Tibial nerve (tissue), 4 donors: ENCODE measurements around the gene SMIM28. TPM values are rescaled to one million over a fixed set of nuclear protein-coding genes. Genes with fewer than 3 reads are reported as not detected.
A peak's percentile ranks its signal among the peaks of the same experiment; 100 is the strongest.

ENCODE experiments used
- DNase-seq, 2 donors: peaks; one replicate each; pipeline ENCODE4 v3.0.0-alpha.2; 2019; ENCODE audit warnings: low spot score in 2 of 2
- H3K27ac ChIP-seq, 4 donors: fragments of 200-600 bp; sonication (generic) in 3 of 4; one replicate each; pipeline ENCODE4 v1.5.1; 2017 to 2019; ENCODE audit warnings: mild to moderate bottlenecking in 1 of 4
- H3K27me3 ChIP-seq, 2 donors: fragments of 200-600 bp; sonication (generic) in 1 of 2; one replicate each; pipeline versions ENCODE4 v1.5.1 to v1.6.0; 2017 to 2019
- H3K36me3 ChIP-seq, 3 donors: fragments of 200-600 bp; sonication (generic); one replicate each; pipeline ENCODE4 v1.5.1; 2018 to 2019
- H3K4me1 ChIP-seq, 4 donors: fragments of 200-600 bp; sonication (generic) in 3 of 4; one replicate each; pipeline ENCODE4 v1.5.1; 2017 to 2019
- H3K4me3 ChIP-seq, 4 donors: fragments of 200-600 bp; sonication (generic) in 3 of 4; one replicate each; pipeline ENCODE4 v1.5.1; 2017 to 2019; ENCODE audit warnings: mild to moderate bottlenecking in 1 of 4, moderate library complexity in 1 of 4
- H3K9me3 ChIP-seq, 4 donors: fragments of 200-600 bp; sonication (generic) in 3 of 4; one replicate each; pipeline ENCODE4 v1.5.1; 2017 to 2019
- CTCF ChIP-seq, 5 experiments: fragments of 200-600 bp in 3 of 5; fragments of 450-650 bp in 2 of 5; sonication (generic) in 3 of 5; IDR thresholded peaks; one replicate each; pipeline ENCODE4 v1.5.1; 2016 to 2019; ENCODE audit warnings: antibody characterized with exemption in 5 of 5, mild to moderate bottlenecking in 3 of 5, moderate library complexity in 2 of 5
- EP300 ChIP-seq, 2 donors: sonication (generic); formaldehyde crosslinking; IDR thresholded peaks; one replicate each; pipeline ENCODE4 v1.6.1; 2017; ENCODE audit warnings: antibody characterized with exemption in 2 of 2, mild to moderate bottlenecking in 1 of 2
- POLR2A ChIP-seq, 2 donors: fragments of 450-650 bp; IDR thresholded peaks; one replicate each; pipeline ENCODE4 v1.6.1; 2017; ENCODE audit warnings: antibody characterized with exemption in 2 of 2, mild to moderate bottlenecking in 2 of 2, moderate library complexity in 2 of 2
- WGBS, 2 donors: methylation state at CpG; one replicate each; pipeline ENCODE4 v1.1.5; 2018; 5-methylcytosine and 5-hydroxymethylcytosine counted together
- total RNA-seq, 4 donors: library from RNA; depleted of rRNA; stranded (reverse); fragments of >200 nt; gene quantifications; one replicate each; pipeline ENCODE4 v1.1.0, GENCODE V29; 2016

SMIM28 gene
- total RNA-seq, 4 donors from 2014 or later: not detected

DNA sequence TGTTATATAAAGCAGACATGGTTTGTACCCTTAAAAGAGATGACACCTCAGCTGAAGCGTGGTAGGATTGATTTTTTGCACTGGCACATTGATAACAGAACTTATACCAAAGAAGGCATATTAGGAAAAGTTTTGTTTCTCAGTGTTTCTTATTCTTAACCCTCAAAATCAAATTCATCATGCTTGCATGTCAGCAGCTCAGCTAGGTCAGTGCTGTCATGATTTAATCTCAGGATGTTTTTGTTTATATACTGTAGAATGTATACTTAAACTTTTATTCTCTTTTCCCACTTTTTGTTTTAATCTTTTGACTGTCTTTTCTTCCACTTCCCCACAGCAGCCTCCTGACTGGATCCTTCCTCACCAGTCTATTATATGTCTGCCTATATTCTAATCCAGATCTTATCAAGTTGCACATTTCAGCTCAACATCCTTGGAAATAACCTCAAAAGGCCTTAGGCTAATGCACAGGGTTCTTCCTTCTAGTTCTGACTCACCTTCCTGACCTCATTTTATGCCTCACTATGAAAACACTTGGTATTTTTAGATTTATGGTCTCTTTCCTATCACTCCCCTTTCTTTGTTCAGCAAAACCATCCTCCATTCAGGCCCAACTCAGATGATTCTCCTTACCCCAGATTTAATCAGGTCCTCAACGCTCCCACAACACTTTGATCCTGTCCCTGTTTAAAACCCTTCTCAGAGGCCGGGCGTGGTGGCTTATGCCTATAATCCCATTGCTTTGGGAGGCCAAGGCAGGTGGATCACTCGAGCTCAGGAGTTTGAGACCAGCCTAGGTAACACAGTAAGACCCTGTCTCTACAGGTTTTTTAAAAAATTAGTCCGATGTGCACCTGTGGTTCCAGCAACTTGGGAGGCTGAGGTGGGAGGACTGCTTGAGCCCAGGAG, 33.5 kb downstream of the SMIM28 start:
- WGBS, 2 donors: 88 to 93% methylated on average over 6 of the region's 6 CpGs
- H3K27me3 ChIP-seq: no peaks in the 10 kb centered on the region
- TF ChIP-seq POLR2A (IDR thresholded peaks at IDR 0.05) (no peak), EP300 (IDR thresholded peaks at IDR 0.05) (no peak), CTCF (IDR thresholded peaks at IDR 0.05) (no peak)
- peaks cover 0 to 16% (median 3%) of the 10 kb centered on the region in 4 donors for H3K4me1 ChIP-seq
- peak overlapping the region in 2 of 4 donors; percentile 44 to 68 for H3K27ac ChIP-seq
- peaks cover 0 to 98% (median 16%) of the 10 kb centered on the region in 3 donors for H3K36me3 ChIP-seq
- DNase-seq: no peak
- H3K4me3 ChIP-seq: no peak overlapping the region
- H3K9me3 ChIP-seq: no peaks in the 10 kb centered on the region

DNA sequence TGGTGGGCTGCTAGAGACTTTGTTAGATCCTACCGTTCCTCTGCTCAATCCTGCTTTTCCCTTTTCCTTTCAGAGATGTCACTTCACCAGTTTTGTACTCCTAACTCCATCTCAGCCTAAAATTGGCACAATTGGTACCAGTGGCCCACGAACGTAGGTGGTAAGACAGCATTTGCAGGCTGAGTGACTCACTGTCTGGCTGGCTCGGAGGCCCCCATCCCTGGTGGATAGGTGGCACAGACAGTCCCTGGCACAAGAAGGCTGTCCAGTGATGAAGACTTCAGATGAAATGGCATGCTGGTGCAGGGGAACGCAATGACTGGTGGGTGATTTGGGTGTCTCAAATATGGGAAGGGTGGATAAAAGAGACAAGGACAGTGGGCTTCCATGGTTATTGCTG, 37.4 kb downstream of the SMIM28 start:
- H3K36me3 ChIP-seq: peaks cover 0 to 97% (median 0%) of the 10 kb centered on the region in 3 donors

DNA sequence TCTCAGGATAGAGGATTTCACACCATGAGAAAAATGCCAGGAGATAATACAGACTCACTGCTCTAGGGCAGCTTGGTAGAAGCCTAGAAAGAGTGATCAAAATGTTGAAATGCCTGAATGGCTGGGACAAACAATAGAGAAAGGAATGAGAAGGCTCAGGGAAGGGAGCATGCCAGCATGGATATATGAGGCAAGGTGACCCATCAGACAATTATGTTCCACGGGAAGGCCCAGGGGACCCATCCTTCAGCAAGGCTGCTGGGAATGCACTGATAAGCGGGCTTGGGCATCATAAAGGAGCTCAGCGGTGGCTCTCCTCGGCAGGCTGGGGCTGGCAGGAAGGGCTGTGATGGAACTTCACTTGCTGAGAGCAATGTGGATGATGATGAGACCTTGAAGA, 38.5 kb downstream of the SMIM28 start:
- WGBS, 2 donors: 87 to 88% methylated on average over 4 of the region's 4 CpGs
- no peak for TF ChIP-seq POLR2A (IDR thresholded peaks at IDR 0.05)
- TF ChIP-seq EP300 (IDR thresholded peaks at IDR 0.05): no peak
- no peak for TF ChIP-seq CTCF (IDR thresholded peaks at IDR 0.05)
- Histone ChIP-seq H3K27me3 (no peaks in the 10 kb centered on the region), H3K4me3 (no peak overlapping the region), H3K9me3 (peaks cover 0 to 8% (median 0%) of the 10 kb centered on the region in 4 donors), H3K27ac (no peak overlapping the region), H3K36me3 (peaks cover 0 to 88% (median 0%) of the 10 kb centered on the region in 3 donors), H3K4me1 (peaks cover 0 to 1% (median 0%) of the 10 kb centered on the region in 4 donors)
- no peak for DNase-seq

More for the DNA sequence above, 37.4 kb downstream of the SMIM28 start:
- peaks cover 0 to 12% (median under 1%) of the 10 kb centered on the region in 4 donors for H3K4me1 ChIP-seq
- DNase-seq: no peak
- peaks cover 0 to 8% (median 0%) of the 10 kb centered on the region in 4 donors for H3K9me3 ChIP-seq
- WGBS, 2 donors: 90 to 94% methylated on average over 5 of the region's 5 CpGs
- no peak overlapping the region for H3K27ac ChIP-seq
- H3K27me3 ChIP-seq: no peaks in the 10 kb centered on the region
- TF ChIP-seq POLR2A (IDR thresholded peaks at IDR 0.05): no peak
- TF ChIP-seq EP300 (IDR thresholded peaks at IDR 0.05): no peak
- no peak for TF ChIP-seq CTCF (IDR thresholded peaks at IDR 0.05)
- no peak overlapping the region for H3K4me3 ChIP-seq

DNA sequence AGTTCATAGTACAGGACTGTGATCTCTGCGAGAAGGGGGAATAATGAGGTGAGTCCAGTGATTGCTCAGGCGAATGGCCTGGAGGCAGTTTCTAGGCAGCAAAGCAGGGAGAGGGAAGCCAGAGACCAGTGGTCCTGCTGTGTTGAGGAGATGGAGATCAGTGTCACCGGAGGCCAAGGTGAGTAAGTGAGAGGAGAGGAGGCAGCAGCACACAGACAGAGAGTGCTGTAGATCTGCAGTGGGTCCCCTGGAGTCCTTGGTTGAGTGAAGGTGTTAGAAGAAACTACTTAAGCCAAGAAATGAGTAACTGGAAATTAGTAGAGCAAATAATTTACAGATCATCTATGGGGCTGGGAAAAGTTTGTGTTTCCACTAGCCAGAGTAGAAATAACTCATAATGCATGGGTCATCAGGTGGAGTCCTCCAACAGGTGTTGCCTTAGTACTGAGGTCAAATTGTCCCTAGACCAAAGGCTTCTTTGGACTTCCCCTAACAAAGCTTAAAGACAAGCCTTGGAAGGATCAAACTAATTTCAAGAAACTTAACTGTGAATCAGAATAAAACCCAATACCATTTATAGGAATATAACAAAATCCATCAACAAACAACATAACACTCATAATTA, 39.9 kb downstream of the SMIM28 start:
- peaks cover 0 to 8% (median 0%) of the 10 kb centered on the region in 4 donors for H3K9me3 ChIP-seq
- WGBS, 2 donors: 84 to 90% methylated on average over 3 of the region's 3 CpGs
- no peaks in the 10 kb centered on the region for H3K27me3 ChIP-seq
- H3K4me3 ChIP-seq: no peak overlapping the region
- peaks cover 0 to 74% (median 0%) of the 10 kb centered on the region in 3 donors for H3K36me3 ChIP-seq
- H3K4me1 ChIP-seq: no peaks in the 10 kb centered on the region
- DNase-seq: no peak
- TF ChIP-seq EP300 (IDR thresholded peaks at IDR 0.05) (no peak), POLR2A (IDR thresholded peaks at IDR 0.05) (no peak), CTCF (IDR thresholded peaks at IDR 0.05) (no peak)
- no peak overlapping the region for H3K27ac ChIP-seq
